ENCODE data around the gene SAP30BP. TPM values are rescaled to one million over a fixed set of nuclear protein-coding genes. Genes with fewer than 3 reads are reported as not detected.
"Not testable (repeated sequence)": the region's sequence is repeated elsewhere in the genome, so short reads cannot be mapped to it uniquely, and the experiment has no call there.

SAP30BP gene
- total RNA-seq, 1 donor from 2014 or later: 43.7 TPM

GRCh38 chr17:75633486-75634375, 33.4 kb upstream of the SAP30BP start:
- peak; percentile 87 to 88 for DNase-seq (ENCODE audit: low read depth in 2 of 2)

GRCh38 chr17:75634376-75634740, 32.8 kb upstream of the SAP30BP start:
- no peak for DNase-seq (ENCODE audit: low read depth in 2 of 2)

- no peak for DNase-seq (ENCODE audit: low read depth in 2 of 2)
Observed at GRCh38 chr17:75634754-75635609, 32.2 kb upstream of the SAP30BP start.

GRCh38 chr17:75635610-75636202, 31.4 kb upstream of the SAP30BP start:
- DNase-seq (ENCODE audit: low read depth in 2 of 2): no peak

GRCh38 chr17:75636381-75637142, 30.6 kb upstream of the SAP30BP start:
- no peak for DNase-seq (ENCODE audit: low read depth in 2 of 2)

- no peak for DNase-seq (ENCODE audit: low read depth in 2 of 2)
Observed at GRCh38 chr17:75637143-75637538, 30.0 kb upstream of the SAP30BP start.

- no peak for DNase-seq (ENCODE audit: low read depth in 2 of 2)
Observed at GRCh38 chr17:75637551-75637950, 29.6 kb upstream of the SAP30BP start.

- not testable (repeated sequence) for DNase-seq (ENCODE audit: low read depth in 2 of 2)
Observed at GRCh38 chr17:75638039-75638438, 29.1 kb upstream of the SAP30BP start.

- no peak for DNase-seq (ENCODE audit: low read depth in 2 of 2)
Observed at GRCh38 chr17:75638893-75639292, 28.2 kb upstream of the SAP30BP start.

GRCh38 chr17:75639327-75639726, 27.8 kb upstream of the SAP30BP start:
- DNase-seq (ENCODE audit: low read depth in 2 of 2): no peak

GRCh38 chr17:75639771-75640555, 27.2 kb upstream of the SAP30BP start:
- no peak for DNase-seq (ENCODE audit: low read depth in 2 of 2)

GRCh38 chr17:75640556-75641119, 26.5 kb upstream of the SAP30BP start:
- no peak for DNase-seq (ENCODE audit: low read depth in 2 of 2)

- no peak for DNase-seq (ENCODE audit: low read depth in 2 of 2)
Observed at GRCh38 chr17:75641343-75641742, 25.8 kb upstream of the SAP30BP start.

- DNase-seq (ENCODE audit: low read depth in 2 of 2): peak; percentile 19 to 32
Observed at GRCh38 chr17:75642182-75642783, 24.9 kb upstream of the SAP30BP start.

- no peak for DNase-seq (ENCODE audit: low read depth in 2 of 2)
Observed at GRCh38 chr17:75642784-75643642, 24.1 kb upstream of the SAP30BP start.

- no peak for DNase-seq (ENCODE audit: low read depth in 2 of 2)
Observed at GRCh38 chr17:75643643-75644017, 23.5 kb upstream of the SAP30BP start.

- peak in 1 of 2 donors; percentile 81 for DNase-seq (ENCODE audit: low read depth in 2 of 2)
Observed at GRCh38 chr17:75645501-75645888, 21.6 kb upstream of the SAP30BP start.

- peak; percentile 78 to 88 for DNase-seq (ENCODE audit: low read depth in 2 of 2)
Observed at GRCh38 chr17:75645889-75646637, 21.1 kb upstream of the SAP30BP start.
